ENCODE data around the gene MT1G. TPM values are rescaled to one million over a fixed set of nuclear protein-coding genes. Genes with fewer than 3 reads are reported as not detected.

The MT1G gene
- total RNA-seq, 1 experiment from 2014 or later: not detected

GRCh38 chr16:56688762-56689161 lies 20.9 kb upstream of the MT1G start:
- CTCF ChIA-PET: no interaction called here
- H3K9me3 Mint-ChIP-seq (ENCODE audit: unreplicated experiment): peaks cover 11% of the 10 kb centered on the region

GRCh38 chr16:56686758-56687157 lies 18.9 kb upstream of the MT1G start:
- Histone ChIP-seq H3K36me3 (ENCODE audit: control insufficient read depth, insufficient read depth, low read length) (no peaks in the 10 kb centered on the region), H3K4me3 (ENCODE audit: low read depth, low read length) (no peak overlapping the region), H3K9me3 (peaks cover 8% of the 10 kb centered on the region), H3K4me1 (peaks cover 10% of the 10 kb centered on the region), H3K27me3 (replicated peaks; ENCODE audit: control insufficient read depth, insufficient read depth, low read length) (no peaks in the 10 kb centered on the region)
- no TSS peak for BruUV-seq (replicated peaks)
- intact Hi-C loops (cut with micrococcal nuclease; ENCODE audit: unreplicated experiment): no loop called here
- CTCF ChIA-PET: no interaction called here
- Mint-ChIP-seq H3K4me1 (ENCODE audit: low read depth, unreplicated experiment) (peaks cover 3% of the 10 kb centered on the region), H3K27me3 (ENCODE audit: insufficient read depth, unreplicated experiment) (peaks cover 7% of the 10 kb centered on the region), H3K36me3 (ENCODE audit: insufficient read depth, unreplicated experiment) (no peaks in the 10 kb centered on the region), H3K4me3 (ENCODE audit: unreplicated experiment) (no peak overlapping the region), H3K9me3 (ENCODE audit: unreplicated experiment) (peaks cover 11% of the 10 kb centered on the region), H3K27ac (ENCODE audit: unreplicated experiment) (no peak overlapping the region)
- POLR2A ChIA-PET: no interaction called here
- no peak for DNase-seq
- no peak for TF ChIP-seq CTCF (IDR thresholded peaks at IDR 0.05; ENCODE audit: insufficient read depth in 1 of 2, low read depth in 1 of 2, low read length in 1 of 2, severe bottlenecking in 1 of 2, unreplicated experiment in 1 of 2)

More at GRCh38 chr16:56688762-56689161, 20.9 kb upstream of the MT1G start:
- TF ChIP-seq CTCF (IDR thresholded peaks at IDR 0.05; ENCODE audit: insufficient read depth in 1 of 2, low read depth in 1 of 2, low read length in 1 of 2, severe bottlenecking in 1 of 2, unreplicated experiment in 1 of 2): no peak
- Mint-ChIP-seq H3K4me3 (ENCODE audit: unreplicated experiment) (no peak overlapping the region), H3K27ac (ENCODE audit: unreplicated experiment) (no peak overlapping the region), H3K36me3 (ENCODE audit: insufficient read depth, unreplicated experiment) (no peaks in the 10 kb centered on the region), H3K27me3 (ENCODE audit: insufficient read depth, unreplicated experiment) (peaks cover 4% of the 10 kb centered on the region), H3K4me1 (ENCODE audit: low read depth, unreplicated experiment) (peaks cover 17% of the 10 kb centered on the region)
- intact Hi-C loops (cut with micrococcal nuclease; ENCODE audit: unreplicated experiment): no loop called here
- POLR2A ChIA-PET: no interaction called here
- H3K36me3 ChIP-seq (ENCODE audit: control insufficient read depth, insufficient read depth, low read length): no peaks in the 10 kb centered on the region
- no peak overlapping the region for H3K4me3 ChIP-seq (ENCODE audit: low read depth, low read length)
- no TSS peak for BruUV-seq (replicated peaks)
- no peak for DNase-seq
- H3K27me3 ChIP-seq (replicated peaks; ENCODE audit: control insufficient read depth, insufficient read depth, low read length): no peaks in the 10 kb centered on the region
- peaks cover 8% of the 10 kb centered on the region for H3K9me3 ChIP-seq
- H3K4me1 ChIP-seq: peaks cover 7% of the 10 kb centered on the region

GRCh38 chr16:56684926-56685590 lies 17.2 kb upstream of the MT1G start:
- DNase-seq: no peak
- Mint-ChIP-seq H3K27ac (ENCODE audit: unreplicated experiment) (no peak overlapping the region), H3K36me3 (ENCODE audit: insufficient read depth, unreplicated experiment) (no peaks in the 10 kb centered on the region), H3K4me3 (ENCODE audit: unreplicated experiment) (no peak overlapping the region), H3K27me3 (ENCODE audit: insufficient read depth, unreplicated experiment) (peaks cover 7% of the 10 kb centered on the region), H3K9me3 (ENCODE audit: unreplicated experiment) (peaks cover 11% of the 10 kb centered on the region), H3K4me1 (ENCODE audit: low read depth, unreplicated experiment) (no peaks in the 10 kb centered on the region)
- H3K4me3 ChIP-seq (ENCODE audit: low read depth, low read length): no peak overlapping the region
- intact Hi-C loops (cut with micrococcal nuclease; ENCODE audit: unreplicated experiment): no loop called here
- H3K27me3 ChIP-seq (replicated peaks; ENCODE audit: control insufficient read depth, insufficient read depth, low read length): no peaks in the 10 kb centered on the region
- CTCF ChIA-PET: no interaction called here
- H3K9me3 ChIP-seq: peaks cover 8% of the 10 kb centered on the region
- H3K4me1 ChIP-seq: peaks cover 8% of the 10 kb centered on the region; the same call in 1 of the 2 replicates
- no TSS peak for BruUV-seq (replicated peaks)
- no peak for TF ChIP-seq CTCF (IDR thresholded peaks at IDR 0.05; ENCODE audit: insufficient read depth in 1 of 2, low read depth in 1 of 2, low read length in 1 of 2, severe bottlenecking in 1 of 2, unreplicated experiment in 1 of 2)
- POLR2A ChIA-PET: interaction anchor here (0.6 kb wide), 1 partner anchor 16 kb away, joined by 3 read pairs; no protein-coding TSS in a partner anchor
- no peaks in the 10 kb centered on the region for H3K36me3 ChIP-seq (ENCODE audit: control insufficient read depth, insufficient read depth, low read length)

Measured in Caco-2 (cell line).